B cell (primary cell): ENCODE results near the gene ZNF609.

Experiments used
- EZH2 ChIP-seq: IDR thresholded peaks from 2 replicates; pipeline ENCODE4 v1.6.1; 2012; ENCODE audit warnings: borderline replicate concordance, low read depth, mild to moderate bottlenecking, moderate library complexity, low read length; ENCODE audit not compliant: insufficient read depth, poor library complexity, severe bottlenecking
- TF ChIP-seq, protein P1 (sequence below): fragments of 200-600 bp; IDR thresholded peaks from one replicate; pipeline ENCODE4 v1.8.0; 2022; ENCODE audit warnings: antibody characterized with exemption, mild to moderate bottlenecking

DNA sequence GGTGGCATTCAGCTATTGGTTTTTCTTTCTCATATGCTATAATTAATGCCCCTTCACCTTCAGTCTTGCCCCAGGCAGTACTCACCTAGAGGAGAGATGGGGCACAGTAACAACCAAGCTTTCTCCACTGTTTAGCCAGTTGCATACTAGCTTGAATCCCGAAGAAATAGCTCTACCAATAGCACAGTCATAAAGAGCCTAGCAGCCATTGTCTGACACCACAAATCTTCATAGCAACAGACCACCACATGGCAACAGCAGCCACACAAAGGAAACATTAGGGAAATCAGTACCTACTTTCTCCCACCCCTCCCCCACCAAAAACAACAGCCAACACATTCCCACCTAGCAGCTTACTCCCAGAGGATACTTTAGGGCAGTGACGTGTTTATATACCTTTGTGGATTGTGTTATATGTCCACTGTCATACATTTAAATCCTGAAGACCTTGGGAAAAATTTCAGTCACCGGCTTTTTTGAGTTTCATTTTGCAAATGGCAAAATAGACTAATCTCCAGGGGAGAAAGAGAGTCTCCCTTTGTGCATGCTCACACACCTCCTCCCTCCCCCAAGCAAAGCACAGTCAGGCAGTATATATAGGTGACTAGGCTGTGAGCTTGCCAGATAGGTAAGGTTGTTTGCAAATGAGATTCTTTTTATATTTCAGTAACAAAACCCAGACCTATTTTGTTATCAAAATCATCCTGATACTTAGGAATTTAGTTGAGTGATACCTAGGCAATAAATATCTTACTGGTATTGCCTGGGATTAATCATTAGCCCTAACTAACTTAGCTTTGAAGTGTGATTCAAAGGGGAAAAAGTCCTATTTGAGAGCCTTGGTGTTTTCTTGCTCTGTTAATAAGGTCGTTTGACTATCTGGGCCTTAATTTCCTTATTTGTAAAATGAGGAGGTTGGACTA is 174.5 kb downstream of the ZNF609 start:
- TF ChIP-seq EZH2: no peak
- TF ChIP-seq, protein P1, sequence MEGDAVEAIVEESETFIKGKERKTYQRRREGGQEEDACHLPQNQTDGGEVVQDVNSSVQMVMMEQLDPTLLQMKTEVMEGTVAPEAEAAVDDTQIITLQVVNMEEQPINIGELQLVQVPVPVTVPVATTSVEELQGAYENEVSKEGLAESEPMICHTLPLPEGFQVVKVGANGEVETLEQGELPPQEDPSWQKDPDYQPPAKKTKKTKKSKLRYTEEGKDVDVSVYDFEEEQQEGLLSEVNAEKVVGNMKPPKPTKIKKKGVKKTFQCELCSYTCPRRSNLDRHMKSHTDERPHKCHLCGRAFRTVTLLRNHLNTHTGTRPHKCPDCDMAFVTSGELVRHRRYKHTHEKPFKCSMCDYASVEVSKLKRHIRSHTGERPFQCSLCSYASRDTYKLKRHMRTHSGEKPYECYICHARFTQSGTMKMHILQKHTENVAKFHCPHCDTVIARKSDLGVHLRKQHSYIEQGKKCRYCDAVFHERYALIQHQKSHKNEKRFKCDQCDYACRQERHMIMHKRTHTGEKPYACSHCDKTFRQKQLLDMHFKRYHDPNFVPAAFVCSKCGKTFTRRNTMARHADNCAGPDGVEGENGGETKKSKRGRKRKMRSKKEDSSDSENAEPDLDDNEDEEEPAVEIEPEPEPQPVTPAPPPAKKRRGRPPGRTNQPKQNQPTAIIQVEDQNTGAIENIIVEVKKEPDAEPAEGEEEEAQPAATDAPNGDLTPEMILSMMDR: no peak
